Nephron progenitor cell (in vitro differentiated cells): ENCODE results near the gene CDC42SE2.
"Not testable (repeated sequence)": the region's sequence is repeated elsewhere in the genome, so short reads cannot be mapped to it uniquely, and the experiment has no call there.

Experiments used
- DNase-seq: peaks from one replicate; pipeline ENCODE4 v3.0.0; 2021
- H3K27ac Mint-ChIP-seq: 2 replicates; pipeline ENCODE4 v1.8.0; 2021; ENCODE audit warnings: mild to moderate bottlenecking, moderate library complexity, mixed read lengths
- H3K27me3 Mint-ChIP-seq: 2 replicates; pipeline ENCODE4 v1.8.0; 2021; ENCODE audit warnings: mild to moderate bottlenecking, low read depth, mixed read lengths; ENCODE audit not compliant: poor library complexity
- H3K36me3 Mint-ChIP-seq: 2 replicates; pipeline ENCODE4 v1.8.0; 2021; ENCODE audit warnings: low read depth, mixed read lengths
- H3K4me1 Mint-ChIP-seq: 2 replicates; pipeline ENCODE4 v1.8.0; 2021; ENCODE audit warnings: mixed read lengths
- H3K4me3 Mint-ChIP-seq: 2 replicates; pipeline ENCODE4 v1.8.0; 2021; ENCODE audit warnings: mild to moderate bottlenecking, moderate library complexity, mixed read lengths
- H3K9me3 Mint-ChIP-seq: 2 replicates; pipeline ENCODE4 v1.8.0; 2021; ENCODE audit warnings: mild to moderate bottlenecking, moderate library complexity, mixed read lengths
- TF ChIP-seq, protein P1 (sequence below): fragments of 200-600 bp; sonication (generic); IDR thresholded peaks from 2 replicates; pipeline ENCODE4 v1.5.0; 2021; ENCODE audit warnings: antibody characterized with exemption

Gene CDC42SE2

DNA sequence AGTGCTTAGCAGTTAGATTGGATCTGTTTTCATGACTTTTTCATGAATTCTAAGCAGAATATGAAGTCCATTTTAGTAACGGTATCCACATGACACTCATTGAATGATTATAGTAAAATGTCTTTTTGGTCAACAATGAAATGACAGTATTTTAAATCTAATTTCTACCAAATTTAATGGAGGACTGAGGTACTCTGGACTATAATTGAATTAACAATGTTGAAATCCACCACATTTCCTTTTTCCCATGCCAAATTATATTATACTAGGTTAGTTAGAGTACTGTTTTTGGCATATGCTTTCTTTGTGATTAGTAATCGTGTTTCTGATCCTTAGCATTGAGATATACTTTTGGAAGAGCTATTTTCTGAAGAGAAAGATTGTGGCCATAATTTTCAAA lies 40.6 kb downstream of the CDC42SE2 start:
- TF ChIP-seq, protein P1, sequence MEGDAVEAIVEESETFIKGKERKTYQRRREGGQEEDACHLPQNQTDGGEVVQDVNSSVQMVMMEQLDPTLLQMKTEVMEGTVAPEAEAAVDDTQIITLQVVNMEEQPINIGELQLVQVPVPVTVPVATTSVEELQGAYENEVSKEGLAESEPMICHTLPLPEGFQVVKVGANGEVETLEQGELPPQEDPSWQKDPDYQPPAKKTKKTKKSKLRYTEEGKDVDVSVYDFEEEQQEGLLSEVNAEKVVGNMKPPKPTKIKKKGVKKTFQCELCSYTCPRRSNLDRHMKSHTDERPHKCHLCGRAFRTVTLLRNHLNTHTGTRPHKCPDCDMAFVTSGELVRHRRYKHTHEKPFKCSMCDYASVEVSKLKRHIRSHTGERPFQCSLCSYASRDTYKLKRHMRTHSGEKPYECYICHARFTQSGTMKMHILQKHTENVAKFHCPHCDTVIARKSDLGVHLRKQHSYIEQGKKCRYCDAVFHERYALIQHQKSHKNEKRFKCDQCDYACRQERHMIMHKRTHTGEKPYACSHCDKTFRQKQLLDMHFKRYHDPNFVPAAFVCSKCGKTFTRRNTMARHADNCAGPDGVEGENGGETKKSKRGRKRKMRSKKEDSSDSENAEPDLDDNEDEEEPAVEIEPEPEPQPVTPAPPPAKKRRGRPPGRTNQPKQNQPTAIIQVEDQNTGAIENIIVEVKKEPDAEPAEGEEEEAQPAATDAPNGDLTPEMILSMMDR = no peak
- H3K4me1 Mint-ChIP-seq = no peaks in the 10 kb centered on the region
- H3K27me3 Mint-ChIP-seq = peaks cover 4% of the 10 kb centered on the region
- H3K4me3 Mint-ChIP-seq = no peak overlapping the region
- H3K9me3 Mint-ChIP-seq = peaks cover 48% of the 10 kb centered on the region
- DNase-seq = no peak
- peaks cover 52% of the 10 kb centered on the region for H3K36me3 Mint-ChIP-seq
- H3K27ac Mint-ChIP-seq = no peak overlapping the region

GRCh38 chr5:131305138-131305689 lies 41.4 kb downstream of the CDC42SE2 start:
- H3K9me3 Mint-ChIP-seq = peaks cover 48% of the 10 kb centered on the region
- TF ChIP-seq, protein P1 = no peak
- peaks cover 44% of the 10 kb centered on the region for H3K36me3 Mint-ChIP-seq
- H3K27me3 Mint-ChIP-seq = peaks cover under 1% of the 10 kb centered on the region
- H3K4me1 Mint-ChIP-seq = no peaks in the 10 kb centered on the region
- H3K27ac Mint-ChIP-seq = peak overlapping the region; percentile 25
- H3K4me3 Mint-ChIP-seq = no peak overlapping the region
- no peak for DNase-seq

- TF ChIP-seq, protein P1 = no peak
- peaks cover 41% of the 10 kb centered on the region for H3K36me3 Mint-ChIP-seq
- peaks cover 50% of the 10 kb centered on the region for H3K9me3 Mint-ChIP-seq
- H3K27me3 Mint-ChIP-seq = no peaks in the 10 kb centered on the region
- H3K27ac Mint-ChIP-seq = no peak overlapping the region
- DNase-seq = no peak
- no peaks in the 10 kb centered on the region for H3K4me1 Mint-ChIP-seq
- no peak overlapping the region for H3K4me3 Mint-ChIP-seq
Measured at GRCh38 chr5:131305906-131306305, 42.1 kb downstream of the CDC42SE2 start.

- H3K4me1 Mint-ChIP-seq, H3K27me3 Mint-ChIP-seq, H3K4me3 Mint-ChIP-seq, H3K27ac Mint-ChIP-seq: not testable (repeated sequence)
- peaks cover 47% of the 10 kb centered on the region for H3K9me3 Mint-ChIP-seq
- peak; percentile 21 for DNase-seq
- peaks cover 53% of the 10 kb centered on the region for H3K36me3 Mint-ChIP-seq
Measured at GRCh38 chr5:131312235-131312772, 48.5 kb downstream of the CDC42SE2 start.

GRCh38 chr5:131316026-131316425 lies 52.2 kb downstream of the CDC42SE2 start:
- H3K27ac Mint-ChIP-seq = no peak overlapping the region
- H3K27me3 Mint-ChIP-seq = peaks cover 4% of the 10 kb centered on the region
- no peak overlapping the region for H3K4me3 Mint-ChIP-seq
- TF ChIP-seq, protein P1 = no peak
- peaks cover 5% of the 10 kb centered on the region for H3K4me1 Mint-ChIP-seq
- peaks cover 57% of the 10 kb centered on the region for H3K9me3 Mint-ChIP-seq
- no peak for DNase-seq
- H3K36me3 Mint-ChIP-seq = peaks cover 80% of the 10 kb centered on the region

DNA sequence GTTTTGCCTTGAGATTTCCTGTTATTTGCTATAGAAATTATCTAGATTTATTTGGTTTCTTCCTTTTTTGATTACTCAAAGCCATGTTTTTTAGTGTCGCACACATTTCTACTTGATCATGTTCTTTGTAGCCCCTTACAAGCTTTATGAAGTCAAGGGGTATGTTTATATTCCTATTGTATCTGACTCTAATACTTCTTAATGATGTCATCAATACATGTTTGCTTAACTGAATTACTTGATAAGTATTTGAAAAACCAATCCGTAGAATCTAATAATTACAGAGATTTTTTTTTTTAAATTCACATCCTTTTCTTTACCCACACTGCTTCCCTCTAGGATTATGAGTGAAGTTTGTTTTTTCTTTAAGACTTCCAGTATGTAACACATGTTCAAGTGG lies 53.0 kb downstream of the CDC42SE2 start:
- Mint-ChIP-seq H3K27me3 (no peaks in the 10 kb centered on the region), H3K4me1 (peaks cover 5% of the 10 kb centered on the region), H3K36me3 (peaks cover 81% of the 10 kb centered on the region), H3K27ac (no peak overlapping the region), H3K4me3 (no peak overlapping the region), H3K9me3 (peaks cover 55% of the 10 kb centered on the region)
- no peak for DNase-seq
- TF ChIP-seq, protein P1 = no peak
